Fibroblast of skin of right quadriceps (primary cell): ENCODE data around the gene COL6A3.
"Not testable (repeated sequence)": the region's sequence is repeated elsewhere in the genome, so short reads cannot be mapped to it uniquely, and the experiment has no call there.

Source experiments
- DNase-seq: peaks from one replicate; pipeline ENCODE4 v3.0.0-alpha.2; 2013

The COL6A3 gene

DNA sequence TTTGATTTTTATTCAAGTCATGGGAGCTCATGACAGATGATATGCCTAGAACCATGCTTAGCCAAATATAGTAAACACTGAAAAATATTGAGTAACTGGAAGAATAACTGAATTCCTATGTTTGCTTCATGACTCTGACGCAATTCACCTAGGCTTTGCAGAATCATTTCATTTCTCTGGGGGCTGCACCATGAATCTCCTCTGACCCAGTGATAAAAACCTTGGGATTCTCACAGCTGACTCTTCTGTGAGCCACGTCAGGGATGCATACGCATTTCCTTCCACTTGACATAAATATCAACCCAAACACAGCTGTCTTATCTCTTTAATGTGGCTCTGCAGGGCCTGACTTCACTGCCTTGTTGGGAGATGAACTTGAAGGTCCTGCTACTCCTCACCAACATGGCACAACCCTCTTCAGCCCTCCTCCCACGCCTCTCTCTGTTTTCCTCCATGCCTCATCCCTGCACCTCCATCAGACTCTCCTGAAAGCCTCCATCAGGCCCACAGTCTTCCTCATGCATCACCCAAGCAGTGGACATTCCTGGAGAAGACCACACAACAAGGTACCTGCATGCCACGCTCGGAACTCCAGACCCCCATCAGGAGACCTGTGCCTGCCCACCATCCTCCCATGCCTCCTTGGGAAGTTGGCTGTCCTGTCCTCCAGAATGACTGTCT, 29.8 kb downstream of the COL6A3 start:
- peak; percentile 84 for DNase-seq

DNA sequence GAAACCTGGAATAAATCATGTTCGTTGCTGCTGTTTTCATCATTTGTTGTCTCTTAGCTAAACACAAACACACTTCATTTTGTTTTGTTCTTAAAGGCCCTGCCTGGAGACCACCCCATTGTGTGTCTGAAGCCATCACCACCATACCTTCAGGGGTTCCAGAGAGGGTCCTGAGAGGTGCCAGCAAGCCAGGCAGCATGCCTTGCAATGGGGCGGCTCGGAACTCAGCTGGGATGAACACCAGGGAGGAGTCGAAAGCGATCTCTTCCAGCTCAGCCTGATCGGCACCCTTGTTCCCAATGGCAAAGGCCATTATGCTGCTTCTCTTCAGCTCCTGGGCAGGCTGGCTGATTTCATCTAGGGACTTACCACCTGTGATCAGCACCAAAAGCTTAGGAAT, 33.2 kb downstream of the COL6A3 start:
- no peak for DNase-seq

DNA sequence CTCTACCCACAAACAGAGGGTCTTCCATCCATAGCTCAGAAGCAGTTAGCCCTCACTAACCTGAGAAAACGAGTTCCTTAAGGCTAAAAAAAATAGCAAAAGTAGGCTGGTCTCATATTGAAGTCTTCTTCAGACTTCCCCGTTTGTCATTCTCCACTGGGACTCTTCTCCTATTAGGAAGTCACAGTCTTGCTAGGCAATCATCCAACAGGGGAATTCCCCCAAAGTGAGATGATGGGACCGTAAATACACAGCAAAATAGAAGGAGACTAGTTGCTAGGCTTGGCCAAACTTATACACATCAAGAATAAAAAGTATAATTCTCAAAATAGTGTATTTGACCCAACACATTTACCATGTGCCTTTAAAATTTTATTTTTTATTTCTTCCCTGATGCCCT, 34.3 kb downstream of the COL6A3 start:
- no peak for DNase-seq

DNA sequence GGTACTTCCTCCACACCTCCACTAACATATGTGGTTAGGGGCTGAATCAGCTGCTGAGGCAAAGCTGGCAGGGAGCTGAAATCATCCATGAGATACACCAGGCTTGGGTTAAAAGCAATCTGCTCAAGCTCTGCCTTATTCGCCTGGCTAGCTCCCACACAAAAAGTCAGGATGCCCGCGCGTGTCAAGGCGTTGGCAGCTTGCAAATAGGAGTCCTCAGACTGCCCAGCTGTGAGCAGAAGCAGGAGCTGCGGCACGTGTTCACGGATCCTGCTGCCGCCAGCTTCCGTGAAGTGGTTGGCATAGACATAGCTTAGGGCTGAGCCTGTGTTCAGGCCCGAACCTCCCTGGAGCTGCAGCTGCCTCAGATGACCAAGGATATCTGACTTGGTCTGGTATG, 35.3 kb downstream of the COL6A3 start:
- DNase-seq: no peak

DNA sequence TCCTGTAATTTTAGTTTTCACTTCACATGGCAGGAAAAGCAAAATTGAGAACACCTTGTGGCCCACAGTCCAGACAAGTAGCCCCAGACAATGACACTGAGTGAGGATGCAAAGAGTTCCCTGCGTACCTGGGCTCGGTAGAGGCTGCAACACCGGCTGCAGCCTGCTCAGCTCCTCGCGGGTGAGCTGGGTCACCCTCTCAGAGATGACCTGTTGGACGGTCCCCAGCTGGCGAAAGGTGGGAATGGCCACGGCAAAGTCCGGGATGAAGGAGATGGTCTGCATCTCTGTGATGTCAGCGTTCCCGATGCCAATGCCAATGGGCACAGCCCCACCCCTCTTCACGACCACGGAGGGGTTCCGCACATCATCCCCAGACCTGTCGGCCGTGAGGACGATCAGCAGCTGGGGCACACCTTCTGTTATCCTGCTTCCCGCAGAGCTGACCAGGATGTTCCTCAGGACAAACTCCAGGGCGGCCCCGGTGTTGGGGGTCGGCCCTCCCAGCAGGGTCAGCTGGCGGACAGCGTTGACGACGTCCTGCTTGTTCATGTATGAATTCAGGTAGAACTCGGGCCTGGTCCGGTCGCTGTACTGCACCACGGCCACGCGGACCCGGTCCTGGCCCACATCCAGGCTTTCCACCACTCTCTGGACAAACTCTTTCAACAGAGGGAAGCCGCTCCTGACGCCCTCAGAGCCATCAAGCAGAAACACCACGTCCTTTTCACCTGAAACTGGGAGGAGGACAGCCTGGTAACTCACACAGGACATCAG, 39.5 kb downstream of the COL6A3 start:
- DNase-seq: no peak

DNA sequence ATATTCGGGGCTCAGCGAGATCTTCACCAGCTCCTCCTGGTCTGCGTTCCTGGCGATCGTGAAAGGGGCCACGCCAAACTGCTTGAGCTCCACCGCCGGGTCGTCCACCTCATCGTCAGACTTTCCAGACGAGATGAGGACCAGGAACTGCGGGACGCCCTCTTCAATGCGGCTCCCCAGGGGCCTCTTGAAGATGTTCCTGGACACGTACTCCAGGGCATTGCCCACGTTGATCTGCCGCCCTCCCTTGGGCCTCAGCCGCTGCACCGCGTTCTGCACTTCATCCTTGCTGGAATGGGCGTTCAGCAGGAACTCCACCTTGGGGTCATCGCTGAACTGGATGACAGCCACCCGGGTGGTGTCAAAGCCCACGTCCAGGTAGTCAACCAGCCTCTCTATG, 42.1 kb downstream of the COL6A3 start:
- no peak for DNase-seq

DNA sequence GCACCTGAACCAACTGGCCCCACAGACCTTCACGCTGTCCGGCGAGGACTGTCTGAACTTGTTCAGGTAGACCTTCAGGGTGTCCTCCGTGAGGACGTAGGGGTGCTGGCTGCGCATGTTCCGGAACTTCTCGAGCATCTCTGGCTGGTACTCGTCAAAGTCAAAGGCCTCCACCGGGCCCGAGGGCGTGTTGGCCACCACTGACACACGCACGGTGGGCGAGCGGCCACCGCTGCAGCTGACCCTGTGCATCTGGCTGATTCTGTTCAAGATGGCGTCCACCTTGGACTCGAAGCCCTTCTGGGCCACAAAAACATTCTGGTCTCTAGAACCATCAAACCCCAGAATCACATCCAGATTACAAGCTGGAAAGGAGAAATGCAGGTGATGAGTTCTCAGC, 48.3 kb downstream of the COL6A3 start:
- DNase-seq: no peak

DNA sequence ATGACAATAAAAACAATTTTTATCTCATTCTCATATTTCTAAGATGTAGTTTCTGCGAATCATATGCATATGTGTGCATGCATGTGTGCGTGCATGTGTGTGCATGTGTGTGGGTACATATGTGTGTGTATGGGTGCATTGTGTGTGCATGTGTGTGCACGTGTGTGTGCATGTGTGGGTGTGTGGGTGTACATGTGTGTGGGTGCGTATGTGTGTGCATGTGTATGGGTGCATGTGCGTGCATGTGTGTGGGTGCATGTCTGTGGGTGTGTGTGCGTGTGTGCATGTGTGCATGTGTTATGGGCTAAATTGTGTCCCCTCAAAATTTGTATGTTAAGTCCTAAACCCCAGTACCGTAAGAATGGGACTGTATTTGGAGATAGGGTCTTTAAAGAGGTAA, 49.3 kb downstream of the COL6A3 start:
- no peak for DNase-seq

DNA sequence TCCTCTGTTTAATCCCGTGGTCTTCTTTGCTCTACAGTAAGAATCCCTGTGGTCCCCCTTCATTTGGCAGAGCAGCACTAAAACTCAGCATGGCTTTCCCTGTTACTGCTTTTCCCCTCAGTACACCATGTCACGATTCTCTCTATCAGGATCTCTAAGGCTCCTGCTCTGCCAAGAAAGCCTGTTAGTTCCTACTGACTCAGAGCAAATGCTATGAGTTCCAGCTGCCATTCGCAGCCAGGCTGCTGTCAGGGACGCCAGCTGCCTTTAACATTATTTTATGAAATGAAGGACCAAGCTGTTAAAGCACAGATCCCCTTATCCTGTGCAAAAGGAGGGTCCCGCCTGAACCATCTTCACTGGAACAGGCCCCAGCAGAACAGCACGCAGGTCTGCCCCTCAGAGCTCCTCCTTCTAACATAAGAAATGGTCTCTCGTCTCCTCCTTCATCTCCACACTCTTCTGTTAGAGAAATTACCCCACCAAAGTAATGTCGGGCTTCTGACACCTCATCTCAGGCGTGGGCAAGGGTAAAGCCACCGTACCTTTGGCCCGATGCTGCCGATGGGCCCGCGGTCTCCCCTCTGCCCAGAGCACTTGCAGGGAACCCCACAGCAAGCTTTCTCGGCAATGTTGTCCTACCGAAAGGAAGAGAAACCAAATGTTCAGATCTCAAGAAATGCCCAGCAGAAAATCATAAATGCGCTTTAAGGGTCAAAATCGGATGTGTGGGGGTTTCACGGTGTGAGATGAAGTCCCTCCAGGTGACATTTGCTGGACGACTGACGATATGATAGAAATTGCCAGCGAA, 52.6 kb downstream of the COL6A3 start:
- no peak for DNase-seq

DNA sequence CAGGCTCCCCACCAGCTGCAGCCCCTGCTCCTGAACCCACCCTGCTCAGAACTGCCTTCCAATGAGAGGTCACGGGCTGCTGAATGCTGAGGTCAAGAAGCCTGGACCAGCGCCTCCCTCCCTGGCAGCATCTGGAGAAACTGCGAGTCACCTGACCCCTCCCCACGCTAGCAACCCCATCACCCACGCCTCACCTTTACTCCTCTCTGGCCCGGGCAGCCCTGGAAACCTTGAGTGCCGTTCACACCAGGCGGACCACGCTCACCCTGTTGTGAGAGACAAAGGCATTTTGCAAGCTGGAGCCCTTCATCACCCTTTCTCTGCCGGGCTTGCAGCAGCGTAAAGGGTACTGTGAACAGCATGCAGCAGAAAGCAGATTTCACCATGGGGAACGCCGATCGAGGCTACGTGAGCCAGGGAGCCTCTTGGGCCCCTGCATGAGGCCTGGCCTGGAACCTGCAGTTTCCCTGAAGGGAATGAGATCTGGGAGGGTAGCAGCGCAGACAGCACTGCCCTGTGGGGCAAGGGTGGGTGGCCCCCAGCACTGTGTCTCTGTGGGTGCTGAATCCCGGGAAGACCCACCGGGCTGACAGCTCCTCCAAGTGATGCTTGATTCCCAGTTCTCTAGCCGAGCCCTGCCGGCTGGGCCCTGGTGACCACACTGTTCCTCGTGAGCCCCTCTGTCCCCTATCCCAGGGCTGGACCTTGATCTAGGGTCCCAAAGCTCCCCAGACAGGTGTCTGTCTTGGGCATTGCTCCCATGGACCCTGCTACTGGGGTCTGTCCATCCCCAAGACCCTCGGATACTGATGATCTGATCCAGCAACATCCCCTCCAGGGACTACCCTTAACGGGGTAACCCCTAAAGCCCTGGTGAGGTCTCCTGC, 53.8 kb downstream of the COL6A3 start:
- DNase-seq: no peak

DNA sequence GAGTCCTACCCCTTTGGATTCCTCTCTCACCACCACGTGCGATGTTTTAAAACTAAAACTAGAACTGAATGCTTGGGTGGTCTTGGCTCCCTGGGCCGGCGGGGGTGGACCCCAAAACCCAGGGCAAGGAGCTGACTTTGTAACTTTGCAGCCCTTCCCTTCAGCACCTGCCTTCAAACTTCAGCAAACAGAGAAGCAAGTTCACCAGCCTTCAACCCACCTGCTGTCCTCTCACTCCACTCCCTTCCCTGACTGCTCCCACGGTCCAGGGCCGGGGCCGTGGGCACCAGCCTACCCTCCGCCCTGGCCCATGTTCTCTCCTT, 54.5 kb downstream of the COL6A3 start:
- no peak for DNase-seq

DNA sequence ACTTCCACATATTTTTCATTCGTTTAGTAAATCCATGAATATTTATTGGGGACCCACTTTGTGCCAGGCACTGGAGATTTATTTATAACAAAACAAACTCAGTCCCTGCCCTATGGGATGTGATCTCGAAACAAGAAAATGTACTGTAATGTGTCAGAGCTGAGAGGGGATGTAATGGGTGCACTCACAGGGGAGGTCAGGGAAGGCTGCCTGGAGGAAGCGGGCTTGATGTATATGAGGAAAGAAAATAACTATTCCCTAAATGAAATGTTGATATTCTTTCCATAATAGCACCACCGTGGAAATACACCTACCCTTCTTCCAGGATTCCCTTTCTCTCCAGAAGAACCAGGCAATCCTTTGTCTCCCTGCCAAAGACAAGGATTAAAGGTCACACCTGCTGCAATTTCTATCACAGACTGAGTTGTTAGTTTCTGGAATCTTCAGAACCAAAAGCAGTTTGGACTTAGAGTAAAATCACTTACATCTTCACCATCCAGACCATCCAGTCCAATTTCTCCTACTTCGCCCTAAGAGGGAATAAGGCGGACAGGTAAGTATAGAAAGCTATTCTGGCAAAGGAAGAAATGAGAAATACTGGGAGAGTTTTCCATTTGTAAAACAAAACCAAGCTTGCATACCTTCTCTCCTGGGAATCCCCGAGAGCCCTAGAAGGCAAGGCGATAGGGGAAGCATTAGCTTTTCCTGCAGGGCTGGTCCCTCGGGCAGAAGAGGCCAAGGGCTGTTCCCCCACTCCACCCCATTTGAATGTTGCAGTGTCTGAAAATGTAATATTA, 55.0 kb downstream of the COL6A3 start:
- DNase-seq: no peak

DNA sequence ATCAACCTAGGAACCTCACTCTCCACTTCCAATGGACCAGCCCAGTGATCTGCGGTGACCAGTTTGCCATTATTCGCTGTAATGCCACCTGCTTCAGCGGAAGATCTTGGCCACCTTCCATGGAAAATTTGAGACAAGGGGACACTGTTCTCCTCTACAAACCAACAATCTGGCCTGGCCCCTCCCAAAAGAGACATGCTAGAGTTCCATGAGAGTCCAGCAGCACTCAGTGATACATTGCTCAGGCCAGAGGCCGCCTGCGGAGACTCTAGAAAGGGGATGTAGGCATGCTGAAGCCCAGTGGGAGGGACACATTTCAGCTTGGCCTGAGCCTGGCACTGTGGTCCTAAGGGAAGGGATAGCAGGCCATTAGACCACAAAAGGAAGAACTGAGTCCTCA, 58.3 kb downstream of the COL6A3 start:
- no peak for DNase-seq

DNA sequence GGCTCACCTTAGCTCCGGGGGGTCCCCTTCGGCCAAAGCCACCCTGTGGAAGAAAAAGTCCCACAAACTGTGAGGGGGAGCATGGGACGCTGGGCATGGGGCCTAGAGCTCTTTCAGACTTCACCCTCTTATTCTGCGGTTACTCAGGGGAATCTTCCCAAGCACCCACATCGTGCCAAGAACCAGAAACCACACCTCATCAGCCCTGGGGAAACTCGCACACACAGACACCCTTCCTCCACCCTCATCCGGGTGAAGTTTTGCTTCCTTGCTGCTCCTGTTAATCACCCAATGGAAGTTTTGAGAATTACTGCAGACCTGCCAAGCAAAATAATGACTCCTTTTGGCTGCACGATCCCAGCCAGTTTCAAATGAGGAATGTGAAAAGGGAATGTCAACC, 59.1 kb downstream of the COL6A3 start:
- DNase-seq: peak; percentile 60

DNA sequence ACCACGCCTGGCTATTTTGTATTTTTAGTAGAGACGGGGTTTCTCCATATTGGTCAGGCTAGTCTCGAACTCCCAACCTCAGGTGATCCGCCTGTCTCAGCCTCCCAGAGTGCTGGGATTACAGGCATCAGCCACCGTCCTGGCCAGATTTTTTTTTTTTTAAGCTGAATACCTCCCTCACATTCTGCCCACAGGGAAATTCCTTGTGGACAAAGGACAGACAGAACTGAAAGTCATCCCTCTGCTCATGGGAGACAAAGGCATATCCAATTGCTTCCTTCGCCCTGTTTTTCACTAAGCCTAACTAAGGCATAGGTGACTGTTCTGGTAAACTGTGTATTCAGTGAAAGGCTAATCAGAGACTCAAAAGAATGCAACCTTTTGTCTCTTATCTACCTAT, 59.8 kb downstream of the COL6A3 start:
- not testable (repeated sequence) for DNase-seq

DNA sequence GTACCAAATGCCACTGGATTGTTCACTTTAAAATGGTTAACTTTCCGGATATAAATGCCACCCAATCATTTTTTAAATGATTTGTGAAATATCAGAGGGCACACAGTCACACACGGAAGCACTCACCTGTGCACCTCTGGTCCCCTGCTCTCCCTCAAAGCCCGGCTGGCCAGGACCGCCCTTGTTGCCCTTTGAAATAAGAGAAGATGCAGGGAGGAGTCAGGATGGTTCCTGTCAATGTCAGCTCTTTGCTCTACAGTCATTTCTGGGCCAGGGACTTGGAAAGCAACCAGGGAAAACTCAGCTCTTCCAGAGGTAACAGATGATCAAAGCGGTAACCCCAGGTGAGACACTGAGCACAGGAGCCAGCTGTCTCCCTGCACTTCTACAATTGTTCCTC, 60.7 kb downstream of the COL6A3 start:
- no peak for DNase-seq

DNA sequence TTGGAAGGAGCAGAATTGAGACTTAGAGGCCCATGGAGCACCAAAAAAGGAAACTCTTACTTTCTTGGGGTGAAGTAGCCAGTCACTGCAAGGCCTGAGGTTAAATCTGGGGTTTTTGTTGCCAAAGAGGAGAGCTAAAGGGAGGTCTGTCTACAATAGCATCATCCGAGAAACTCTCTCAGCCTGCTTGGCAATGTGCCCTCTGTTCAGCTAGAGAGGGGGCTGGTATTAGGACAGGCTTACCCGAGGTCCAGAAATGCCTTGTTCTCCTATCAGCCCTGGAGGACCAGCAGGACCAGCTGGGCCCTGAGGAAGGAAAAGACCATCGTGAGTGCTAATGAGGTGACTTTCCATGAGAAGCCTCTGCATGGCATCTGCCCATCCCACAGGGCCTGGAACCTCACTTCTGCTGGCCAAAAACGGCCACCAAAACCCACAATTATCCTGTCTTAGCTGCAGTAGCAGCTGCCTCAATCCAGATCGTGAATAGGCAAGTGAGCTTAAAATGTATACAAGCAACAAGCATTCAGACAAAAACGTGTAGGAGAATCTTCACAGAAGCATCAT, 61.6 kb downstream of the COL6A3 start:
- DNase-seq: no peak

DNA sequence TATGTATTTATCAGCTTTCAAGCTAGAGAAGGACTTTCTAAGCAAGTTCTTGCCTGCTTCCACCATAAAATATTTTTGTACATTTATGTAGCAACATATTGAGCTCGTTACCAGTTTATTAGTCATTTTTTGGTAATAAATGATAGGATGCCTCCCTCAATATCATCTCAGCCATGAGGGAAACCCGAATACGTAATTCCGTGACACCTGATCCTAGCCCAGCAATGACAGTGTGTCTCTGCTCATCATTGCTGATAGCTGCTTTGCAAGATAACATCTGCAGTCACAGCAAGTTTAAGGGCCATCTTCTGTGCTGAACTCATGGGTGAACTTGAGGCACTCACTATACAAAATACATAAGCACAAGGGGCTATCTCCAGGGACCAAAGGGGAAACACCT, 62.2 kb downstream of the COL6A3 start:
- no peak for DNase-seq

DNA sequence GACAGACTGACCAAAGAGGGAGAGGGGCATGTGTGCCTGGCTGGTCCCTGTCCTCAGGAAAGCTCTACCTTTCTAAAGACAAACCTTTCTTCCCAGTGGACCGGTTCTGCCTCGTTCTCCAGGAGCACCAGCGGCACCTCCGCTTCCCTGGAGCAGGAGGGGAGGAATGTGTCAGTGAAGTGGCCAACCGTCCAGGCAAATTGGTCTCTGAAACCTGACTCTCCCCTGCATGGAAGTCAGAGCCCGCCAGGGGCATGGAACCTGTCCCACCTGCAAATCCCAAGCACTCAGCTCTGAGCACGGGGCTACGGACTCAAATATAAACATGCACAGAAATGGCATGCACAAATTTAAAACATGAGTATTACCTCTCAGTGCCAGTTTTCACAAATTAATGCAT, 62.9 kb downstream of the COL6A3 start:
- no peak for DNase-seq

DNA sequence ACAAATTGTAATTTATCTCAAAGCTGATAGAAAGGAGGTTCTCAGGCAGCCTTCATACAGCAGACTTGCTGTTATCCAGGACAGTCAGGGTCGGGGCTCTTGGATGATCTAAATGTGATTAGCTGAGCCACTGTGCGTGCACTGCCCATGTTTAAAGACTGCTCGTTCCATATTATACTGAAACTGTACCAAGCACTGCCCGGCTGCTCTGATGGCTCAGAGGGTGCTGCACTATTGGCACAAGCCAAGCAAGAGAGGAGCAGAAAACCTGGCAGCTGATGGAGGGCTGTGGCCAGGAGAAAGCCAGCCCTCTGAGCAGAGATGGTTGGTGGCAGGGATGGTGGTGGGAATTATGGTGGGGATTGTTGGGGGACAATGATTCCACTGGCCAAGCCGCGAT, 63.4 kb downstream of the COL6A3 start:
- DNase-seq: no peak

DNA sequence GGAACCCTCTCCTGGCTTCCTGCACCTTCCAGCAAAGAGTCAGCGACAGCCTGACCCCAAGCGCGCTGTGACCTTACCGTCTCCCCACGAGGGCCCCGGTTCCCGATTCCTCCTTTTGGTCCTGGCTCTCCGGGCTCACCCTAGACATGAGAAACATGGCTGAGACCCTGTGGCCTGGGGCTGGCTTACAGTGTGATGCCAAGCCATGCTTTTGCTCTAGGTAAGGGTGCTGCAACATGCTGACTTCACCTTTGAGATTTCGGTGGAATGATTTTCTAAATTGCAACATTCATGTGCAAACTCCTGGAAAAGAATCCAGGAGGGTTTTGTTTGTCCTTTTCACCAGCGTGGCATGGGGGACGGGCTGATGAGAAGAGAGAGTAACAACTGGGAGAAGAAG, 63.9 kb downstream of the COL6A3 start:
- no peak for DNase-seq
